ENCODE data around the gene GREM1. TPM values are rescaled to one million over a fixed set of nuclear protein-coding genes. Genes with fewer than 3 reads are reported as not detected.

The GREM1 gene
- total RNA-seq, 1 experiment from 2014 or later: 36.6 TPM

GRCh38 chr15:32709295-32710033, 8.3 kb upstream of the GREM1 start:
- Histone ChIP-seq H3K4me3 (no peak overlapping the region), H3K27me3 (no peaks in the 10 kb centered on the region), H3K36me3 (no peaks in the 10 kb centered on the region), H3K4me1 (no peaks in the 10 kb centered on the region), H3K27ac (no peak overlapping the region), H3K9me3 (replicated peaks) (no peaks in the 10 kb centered on the region)
- DNase-seq: no peak

GRCh38 chr15:32715276-32715675, 2.5 kb upstream of the GREM1 start:
- H3K4me3 ChIP-seq: no peak overlapping the region
- peaks cover 15% of the 10 kb centered on the region for H3K4me1 ChIP-seq
- no peak for DNase-seq
- no peaks in the 10 kb centered on the region for H3K27me3 ChIP-seq
- no peaks in the 10 kb centered on the region for H3K36me3 ChIP-seq
- no peaks in the 10 kb centered on the region for H3K9me3 ChIP-seq (replicated peaks)
- H3K27ac ChIP-seq: no peak overlapping the region

- Histone ChIP-seq H3K27me3 (no peaks in the 10 kb centered on the region), H3K4me3 (peak overlapping the region; percentile 77), H3K4me1 (peaks cover 15% of the 10 kb centered on the region), H3K36me3 (no peaks in the 10 kb centered on the region), H3K9me3 (replicated peaks) (no peaks in the 10 kb centered on the region), H3K27ac (peak overlapping the region; percentile 97)
- peak in 1 of 2 experiments; percentile 23 for DNase-seq
Measured at GRCh38 chr15:32716216-32716914, 1.4 kb upstream of the GREM1 start.

DNA sequence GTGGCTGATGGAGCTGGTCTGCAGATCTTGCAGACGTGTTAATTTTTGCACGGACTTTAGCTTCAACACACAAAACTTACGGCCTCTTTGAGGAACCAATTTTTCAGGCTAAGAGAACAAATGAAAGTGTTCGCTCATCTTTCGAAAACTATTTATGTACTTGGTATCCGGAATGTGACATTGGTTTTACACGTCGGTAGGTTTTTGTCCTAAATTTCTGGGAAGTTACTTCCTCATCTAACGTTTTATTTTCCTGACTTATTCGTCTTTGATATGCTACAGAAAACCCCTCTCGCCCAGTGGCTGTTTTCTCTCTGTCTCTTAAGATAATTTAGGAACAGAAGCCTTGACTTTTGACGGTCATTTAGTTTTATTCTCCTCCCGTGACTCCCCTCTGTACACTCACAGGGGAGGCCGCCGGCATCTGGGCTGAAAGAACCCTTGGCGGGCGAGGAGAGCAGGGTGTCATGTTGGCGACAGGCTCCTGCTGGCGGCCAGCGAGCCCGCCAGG, 834 bp upstream of the GREM1 start:
- peak overlapping the region; percentile 97 for H3K27ac ChIP-seq
- no peaks in the 10 kb centered on the region for H3K36me3 ChIP-seq
- no peaks in the 10 kb centered on the region for H3K27me3 ChIP-seq
- DNase-seq: peak in 1 of 2 experiments; percentile 45
- peak overlapping the region; percentile 77 for H3K4me3 ChIP-seq
- no peaks in the 10 kb centered on the region for H3K9me3 ChIP-seq (replicated peaks)
- peaks cover 15% of the 10 kb centered on the region for H3K4me1 ChIP-seq

- H3K4me3 ChIP-seq: peak overlapping the region; percentile 77
- peaks cover 11% of the 10 kb centered on the region; the same call in 1 of the 2 replicates for H3K36me3 ChIP-seq
- H3K27ac ChIP-seq: peak overlapping the region; percentile 97
- H3K9me3 ChIP-seq (replicated peaks): no peaks in the 10 kb centered on the region
- H3K4me1 ChIP-seq: peaks cover 15% of the 10 kb centered on the region
- no peaks in the 10 kb centered on the region for H3K27me3 ChIP-seq
- DNase-seq: peak; percentile 37 to 51
Measured at GRCh38 chr15:32718227-32718820, 520 bp downstream of the GREM1 start.

DNA sequence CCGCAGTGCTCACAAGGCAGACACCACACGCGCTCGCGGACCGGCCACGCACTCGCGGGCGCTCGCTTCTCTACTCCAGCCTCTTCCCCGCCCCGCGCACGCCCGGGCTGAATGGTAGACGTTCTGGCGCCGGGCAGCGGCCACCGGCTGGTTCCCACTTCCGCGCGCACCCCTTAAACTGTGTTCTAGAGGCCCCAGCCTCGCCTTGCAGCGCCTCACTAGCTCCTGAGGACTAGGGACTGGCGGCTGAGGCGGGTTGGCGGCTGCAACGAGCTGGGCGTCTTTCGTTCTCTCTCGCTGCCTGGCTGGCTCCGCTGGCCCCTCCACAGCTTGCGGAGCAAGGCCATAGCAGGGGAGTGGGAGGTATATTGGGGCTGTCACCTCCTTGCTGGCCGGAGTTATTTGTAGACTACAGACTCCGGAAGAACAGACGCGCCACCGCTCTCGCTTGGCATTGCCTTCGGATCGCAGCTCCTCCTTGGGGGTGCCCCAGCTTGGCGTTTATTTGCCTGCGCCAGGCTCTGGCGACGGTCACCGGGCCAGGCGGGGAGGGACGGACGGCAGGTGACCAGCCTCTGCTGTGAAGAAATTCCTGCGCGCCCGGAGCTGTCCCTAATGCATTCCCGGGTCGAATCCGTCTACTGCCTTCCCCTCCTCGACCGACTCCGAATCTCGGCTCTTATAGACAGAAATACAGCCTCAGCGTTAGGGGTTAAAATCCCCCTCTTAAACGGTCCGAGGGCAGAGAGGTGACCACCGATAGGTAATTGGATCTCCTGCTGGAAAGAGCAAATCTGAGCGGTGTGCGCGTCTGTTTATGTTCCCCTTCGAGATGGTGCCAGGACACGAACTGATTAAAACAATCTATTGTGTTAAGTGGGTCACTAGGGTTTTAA, 1.3 kb downstream of the GREM1 start:
- Histone ChIP-seq H3K4me3 (peak overlapping the region; percentile 77), H3K36me3 (peaks cover 11% of the 10 kb centered on the region; the same call in 1 of the 2 replicates), H3K27me3 (no peaks in the 10 kb centered on the region), H3K4me1 (peaks cover 15% of the 10 kb centered on the region), H3K27ac (peak overlapping the region; percentile 97), H3K9me3 (replicated peaks) (no peaks in the 10 kb centered on the region)
- DNase-seq: peak; percentile 47 to 57

- peaks cover 9% of the 10 kb centered on the region for H3K9me3 ChIP-seq (replicated peaks)
- no peak overlapping the region for H3K27ac ChIP-seq
- H3K27me3 ChIP-seq: no peaks in the 10 kb centered on the region
- H3K36me3 ChIP-seq: peaks cover 11% of the 10 kb centered on the region; the same call in 1 of the 2 replicates
- H3K4me3 ChIP-seq: no peak overlapping the region
- H3K4me1 ChIP-seq: no peaks in the 10 kb centered on the region
- no peak for DNase-seq
Measured at GRCh38 chr15:32721596-32721995, 3.8 kb downstream of the GREM1 start.

DNA sequence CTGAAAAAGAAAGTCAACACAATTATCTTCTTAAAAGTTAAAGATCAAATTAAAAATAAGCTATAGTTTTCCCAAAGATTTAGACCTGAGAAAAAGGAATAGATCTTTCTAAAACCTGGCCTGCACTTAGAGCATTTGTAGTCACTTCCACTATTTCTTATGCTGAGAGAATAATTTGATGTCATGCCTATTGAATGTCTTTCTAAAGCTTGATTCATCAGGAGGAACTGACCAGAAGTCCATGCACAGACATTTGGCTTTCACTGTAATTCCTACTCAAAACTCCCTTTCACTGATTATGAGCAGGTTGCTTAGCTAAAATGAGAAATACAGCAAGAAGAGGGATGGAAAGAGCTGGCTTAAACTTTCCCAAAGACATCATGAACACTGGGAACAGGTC, 4.3 kb downstream of the GREM1 start:
- no peaks in the 10 kb centered on the region for H3K4me1 ChIP-seq
- H3K27ac ChIP-seq: no peak overlapping the region
- H3K9me3 ChIP-seq (replicated peaks): peaks cover 9% of the 10 kb centered on the region
- DNase-seq: no peak
- no peaks in the 10 kb centered on the region for H3K27me3 ChIP-seq
- H3K36me3 ChIP-seq: peaks cover 11% of the 10 kb centered on the region; the same call in 1 of the 2 replicates
- H3K4me3 ChIP-seq: no peak overlapping the region

DNA sequence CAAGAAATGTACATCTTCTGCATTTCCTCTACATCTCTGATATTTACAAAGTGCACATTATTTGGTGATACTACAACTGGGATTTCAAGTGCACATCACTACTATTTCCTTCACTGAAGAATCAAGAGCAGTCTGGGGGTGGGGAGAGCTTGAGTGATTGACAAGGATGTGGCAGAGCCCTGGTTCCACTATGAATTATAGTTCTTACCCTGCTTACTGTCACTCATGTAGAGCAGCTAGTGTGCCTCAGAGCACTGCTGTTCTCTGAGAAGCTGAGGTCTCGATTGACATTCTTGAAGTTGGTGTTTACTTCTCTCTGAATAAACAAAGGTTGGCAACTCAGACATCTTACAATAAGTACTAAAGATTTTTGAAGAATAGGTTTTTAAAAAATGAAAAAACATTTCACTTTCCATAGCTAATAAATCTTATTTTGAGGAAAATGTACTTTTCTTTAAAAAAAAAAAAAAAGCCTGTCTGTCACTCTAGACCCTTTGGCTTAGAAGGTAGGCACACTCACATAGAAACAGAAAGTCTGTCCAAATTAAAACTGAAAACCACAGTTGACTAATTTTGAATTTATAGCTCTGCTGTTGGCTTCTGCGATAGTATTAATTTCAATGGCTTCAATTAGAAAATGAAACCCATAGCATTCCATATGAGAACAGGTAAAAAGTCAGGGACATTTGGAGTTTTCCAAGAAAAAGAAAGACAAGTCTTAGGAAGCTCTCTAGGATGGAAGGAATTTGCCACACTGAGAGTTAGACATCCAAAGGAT, 5.6 kb downstream of the GREM1 start:
- Histone ChIP-seq H3K4me3 (no peak overlapping the region), H3K27me3 (no peaks in the 10 kb centered on the region), H3K4me1 (no peaks in the 10 kb centered on the region), H3K9me3 (replicated peaks) (peaks cover 9% of the 10 kb centered on the region), H3K27ac (no peak overlapping the region), H3K36me3 (peaks cover 11% of the 10 kb centered on the region; the same call in 1 of the 2 replicates)
- no peak for DNase-seq

DNA sequence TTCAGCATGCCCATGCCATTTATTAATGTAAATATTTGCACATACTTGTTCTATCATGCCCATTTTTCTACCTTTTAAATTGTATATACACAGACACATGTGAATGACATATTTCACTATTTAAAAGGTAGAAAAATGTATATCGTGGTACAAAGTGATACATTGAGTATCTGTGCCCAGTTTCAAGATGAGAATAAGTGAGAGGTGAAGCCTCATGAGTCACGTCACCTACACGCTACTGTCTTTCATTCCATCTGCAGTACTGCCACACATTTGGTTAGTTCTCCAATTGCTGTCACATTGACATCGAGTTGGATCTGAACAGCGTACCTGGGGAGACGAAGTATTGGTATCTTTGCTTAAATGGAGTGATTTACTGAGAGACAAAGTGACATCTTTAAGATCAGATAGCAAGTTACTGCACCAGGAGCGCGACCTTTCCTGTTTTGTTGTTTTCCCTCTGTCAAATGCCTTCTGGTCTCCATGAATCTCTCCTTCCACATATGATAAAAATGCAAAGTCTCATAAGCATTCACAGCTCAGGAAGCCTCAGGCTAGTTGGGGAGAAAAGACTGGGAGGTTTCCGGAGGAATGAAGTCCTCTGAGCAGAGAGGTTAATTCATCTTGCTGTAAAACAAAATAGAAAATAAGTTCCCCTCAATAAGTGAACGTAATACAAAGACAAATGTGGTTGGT, 12.0 kb downstream of the GREM1 start:
- H3K27me3 ChIP-seq: no peaks in the 10 kb centered on the region
- peaks cover 8% of the 10 kb centered on the region for H3K9me3 ChIP-seq (replicated peaks)
- DNase-seq: no peak
- no peaks in the 10 kb centered on the region for H3K4me1 ChIP-seq
- peaks cover 14% of the 10 kb centered on the region for H3K36me3 ChIP-seq
- no peak overlapping the region for H3K4me3 ChIP-seq
- no peak overlapping the region for H3K27ac ChIP-seq

- Histone ChIP-seq H3K9me3 (replicated peaks) (peaks cover 4% of the 10 kb centered on the region), H3K4me1 (no peaks in the 10 kb centered on the region), H3K4me3 (no peak overlapping the region), H3K27ac (no peak overlapping the region), H3K36me3 (peaks cover 14% of the 10 kb centered on the region), H3K27me3 (no peaks in the 10 kb centered on the region)
- no peak for DNase-seq
Measured at GRCh38 chr15:32730677-32731654, 13.2 kb downstream of the GREM1 start.

GRCh38 chr15:32732574-32733157, 14.9 kb downstream of the GREM1 start:
- no peak for DNase-seq
- Histone ChIP-seq H3K36me3 (peaks cover 14% of the 10 kb centered on the region), H3K27ac (no peak overlapping the region)

More at GRCh38 chr15:32732574-32733157, 14.9 kb downstream of the GREM1 start:
- H3K9me3 ChIP-seq (replicated peaks): no peaks in the 10 kb centered on the region
- no peaks in the 10 kb centered on the region for H3K27me3 ChIP-seq
- H3K4me1 ChIP-seq: no peaks in the 10 kb centered on the region
- no peak overlapping the region for H3K4me3 ChIP-seq

Measured in SJCRH30 (cell line).